ENCODE results near the gene FAM32A. TPM values are rescaled to one million over a fixed set of nuclear protein-coding genes. Genes with fewer than 3 reads are reported as not detected.
A peak's percentile ranks its signal among the peaks of the same experiment; 100 is the strongest.

The FAM32A gene
- polyA plus RNA-seq, 3 donors: 92.2 to 245 (median 219) TPM

DNA sequence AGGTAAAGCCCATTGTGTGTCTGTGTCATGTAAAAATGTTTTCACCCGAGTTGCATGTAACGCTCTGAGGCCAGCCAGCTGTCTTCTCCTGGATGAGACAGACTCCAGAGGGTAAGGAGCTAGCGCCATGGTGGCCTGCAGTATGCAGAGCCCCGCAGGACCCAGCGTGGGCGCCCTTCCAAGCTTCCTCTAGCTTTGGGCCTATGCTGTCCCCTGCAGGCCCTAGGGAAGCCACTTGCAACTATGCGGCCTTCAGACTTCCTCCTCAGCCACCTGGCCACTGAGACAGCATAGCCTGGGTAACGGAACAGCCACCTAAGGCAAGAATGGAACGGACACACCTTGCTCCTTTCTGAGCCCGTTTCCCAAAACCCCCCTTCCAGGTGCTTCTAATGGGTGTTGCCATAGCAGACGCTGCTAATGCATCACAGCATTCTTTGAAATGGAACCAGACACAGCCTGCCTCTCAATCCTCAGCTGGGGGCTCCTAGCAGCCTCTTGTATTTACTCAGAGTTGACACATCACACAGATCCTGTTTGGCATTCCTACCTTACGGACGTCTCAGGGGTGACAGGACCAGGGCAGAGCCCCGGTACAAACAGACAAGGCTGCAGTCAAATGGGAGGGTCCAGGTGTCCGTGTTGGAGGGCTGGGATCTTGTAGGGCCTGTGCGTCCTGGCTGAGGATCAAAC is 6.2 kb downstream of the FAM32A start:
- 91% methylated on average over 15 of the region's 16 CpGs for WGBS (ENCODE audit: insufficient coverage)
- Histone ChIP-seq H3K27ac (ENCODE audit: low read depth in 1 of 2, low read length in 2 of 2) (no peak overlapping the region), H3K36me3 (replicated peaks in 1 of 2; ENCODE audit: control insufficient read depth in 1 of 2, insufficient read depth in 2 of 2, low read length in 2 of 2) (peaks cover 51 to 69% of the 10 kb centered on the region in 2 donors), H3K4me3 (replicated peaks in 1 of 3; ENCODE audit: low read depth in 2 of 3, low read length in 3 of 3) (no peak overlapping the region), H4K20me1 (ENCODE audit: insufficient read depth, low read length) (peaks cover 48% of the 10 kb centered on the region), H3K9ac (ENCODE audit: insufficient read depth, low read length, poor library complexity, severe bottlenecking) (no peak overlapping the region), H3K79me2 (ENCODE audit: insufficient read depth, low read length) (peaks cover 38% of the 10 kb centered on the region), H2AFZ (ENCODE audit: insufficient read depth, low read depth, low read length, poor library complexity, severe bottlenecking) (no peak overlapping the region), H3K4me1 (ENCODE audit: control insufficient read depth in 1 of 2, insufficient read depth in 2 of 2, low read length in 2 of 2) (peaks cover 3 to 4% of the 10 kb centered on the region in 2 donors), H3K4me2 (replicated peaks; ENCODE audit: extremely low read depth, low read length, poor library complexity, severe bottlenecking) (no peak overlapping the region), H3K9me3 (replicated peaks in 1 of 2; ENCODE audit: control insufficient read depth in 1 of 2, insufficient read depth in 1 of 2, low read length in 2 of 2) (no peaks in the 10 kb centered on the region), H3K27me3 (ENCODE audit: control insufficient read depth in 2 of 2, insufficient read depth in 2 of 2, low read length in 2 of 2) (no peaks in the 10 kb centered on the region)
- Mint-ChIP-seq H3K36me3 (peaks cover 55 to 80% of the 10 kb centered on the region in 2 donors), H3K9me3 (no peaks in the 10 kb centered on the region), H3K27ac (peak overlapping the region in 4 of 7 donors; percentile 16 to 51 (median 36)), H3K4me3 (no peak overlapping the region), H3K4me1 (peaks cover 10% of the 10 kb centered on the region), H3K27me3 (ENCODE audit: low read depth in 3 of 3) (no peaks in the 10 kb centered on the region)
- DNase-seq: no peak
- TF ChIP-seq CTCF (IDR thresholded peaks at IDR 0.05): no peak
- intact Hi-C loops (cut with micrococcal nuclease): no loop called here

DNA sequence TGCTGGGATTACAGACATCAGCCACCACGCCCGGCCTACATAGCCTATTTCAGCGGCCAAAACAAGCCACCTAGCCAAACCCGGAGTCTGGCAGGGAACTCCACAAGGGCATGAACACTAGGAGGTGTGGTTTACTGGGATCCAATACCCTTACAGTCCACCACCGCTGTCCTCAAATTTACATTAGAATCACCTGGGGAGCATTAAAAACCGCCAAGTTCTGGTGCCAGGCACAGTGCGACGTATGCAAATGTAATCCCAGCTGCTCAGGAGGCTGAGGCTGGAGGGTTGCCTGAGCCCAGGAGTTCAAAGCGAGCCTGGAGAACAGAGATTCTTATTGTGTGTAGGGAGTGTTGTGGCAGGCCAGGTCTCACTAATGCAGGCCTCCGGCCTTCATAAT is 8.3 kb downstream of the FAM32A start:
- Mint-ChIP-seq H3K4me3 (no peak overlapping the region), H3K4me1 (peaks cover 9% of the 10 kb centered on the region), H3K27me3 (ENCODE audit: low read depth in 3 of 3) (no peaks in the 10 kb centered on the region), H3K9me3 (no peaks in the 10 kb centered on the region), H3K27ac (no peak overlapping the region), H3K36me3 (peaks cover 41 to 61% of the 10 kb centered on the region in 2 donors)
- Histone ChIP-seq H2AFZ (ENCODE audit: insufficient read depth, low read depth, low read length, poor library complexity, severe bottlenecking) (no peak overlapping the region), H4K20me1 (ENCODE audit: insufficient read depth, low read length) (peaks cover 33% of the 10 kb centered on the region), H3K4me2 (replicated peaks; ENCODE audit: extremely low read depth, low read length, poor library complexity, severe bottlenecking) (no peak overlapping the region), H3K9ac (ENCODE audit: insufficient read depth, low read length, poor library complexity, severe bottlenecking) (no peak overlapping the region), H3K9me3 (replicated peaks in 1 of 2; ENCODE audit: control insufficient read depth in 1 of 2, insufficient read depth in 1 of 2, low read length in 2 of 2) (no peaks in the 10 kb centered on the region), H3K27me3 (ENCODE audit: control insufficient read depth in 2 of 2, insufficient read depth in 2 of 2, low read length in 2 of 2) (no peaks in the 10 kb centered on the region), H3K36me3 (replicated peaks in 1 of 2; ENCODE audit: control insufficient read depth in 1 of 2, insufficient read depth in 2 of 2, low read length in 2 of 2) (peaks cover 44 to 52% of the 10 kb centered on the region in 2 donors), H3K4me1 (ENCODE audit: control insufficient read depth in 1 of 2, insufficient read depth in 2 of 2, low read length in 2 of 2) (peaks cover 10 to 17% of the 10 kb centered on the region in 2 donors), H3K4me3 (replicated peaks in 1 of 3; ENCODE audit: low read depth in 2 of 3, low read length in 3 of 3) (no peak overlapping the region), H3K27ac (ENCODE audit: low read depth in 1 of 2, low read length in 2 of 2) (no peak overlapping the region), H3K79me2 (ENCODE audit: insufficient read depth, low read length) (peaks cover 27% of the 10 kb centered on the region)
- 100% methylated on average over 5 of the region's 10 CpGs for WGBS (ENCODE audit: insufficient coverage)
- intact Hi-C loops (cut with micrococcal nuclease): no loop called here
- DNase-seq: no peak
- TF ChIP-seq CTCF (IDR thresholded peaks at IDR 0.05): no peak
